Stimulated activated naive CD8-positive, alpha-beta T cell treated with anti-CD3 and anti-CD28 coated beads, Interleukin-15, Interleukin-2, amounts not matched to agents 100 ng/mL and 50 ng/mL, for 24 hours (primary cell): ENCODE data around the gene DIP2A.

Source experiments
- H3K27ac Mint-ChIP-seq: one replicate; pipeline ENCODE4 v1.8.0; 2021; ENCODE audit warnings: mild to moderate bottlenecking, mixed read lengths
- H3K27me3 Mint-ChIP-seq: one replicate; pipeline ENCODE4 v1.8.0; 2021; ENCODE audit warnings: mixed read lengths
- H3K36me3 Mint-ChIP-seq: one replicate; pipeline ENCODE4 v1.8.0; 2021; ENCODE audit warnings: low read depth, mixed read lengths
- H3K4me1 Mint-ChIP-seq: one replicate; pipeline ENCODE4 v1.8.0; 2021; ENCODE audit warnings: low read depth, mixed read lengths
- H3K4me3 Mint-ChIP-seq: one replicate; pipeline ENCODE4 v1.8.0; 2021; ENCODE audit warnings: mild to moderate bottlenecking, mixed read lengths
- H3K9me3 Mint-ChIP-seq: one replicate; pipeline ENCODE4 v1.8.0; 2021; ENCODE audit warnings: mixed read lengths

Gene DIP2A

GRCh38 chr21:46474382-46474781 is 15.7 kb downstream of the DIP2A start:
- peak overlapping the region; percentile 22 for H3K27ac Mint-ChIP-seq
- peaks cover 28% of the 10 kb centered on the region for H3K36me3 Mint-ChIP-seq
- H3K4me3 Mint-ChIP-seq: no peak overlapping the region
- no peaks in the 10 kb centered on the region for H3K27me3 Mint-ChIP-seq
- H3K4me1 Mint-ChIP-seq: peaks cover 41% of the 10 kb centered on the region
- H3K9me3 Mint-ChIP-seq: no peaks in the 10 kb centered on the region

- H3K27me3 Mint-ChIP-seq: no peaks in the 10 kb centered on the region
- H3K36me3 Mint-ChIP-seq: peaks cover 30% of the 10 kb centered on the region
- no peak overlapping the region for H3K27ac Mint-ChIP-seq
- H3K9me3 Mint-ChIP-seq: no peaks in the 10 kb centered on the region
- peaks cover 41% of the 10 kb centered on the region for H3K4me1 Mint-ChIP-seq
- no peak overlapping the region for H3K4me3 Mint-ChIP-seq
Measured at GRCh38 chr21:46475296-46475695, 16.6 kb downstream of the DIP2A start.

- Mint-ChIP-seq H3K4me1 (peaks cover 29% of the 10 kb centered on the region), H3K9me3 (no peaks in the 10 kb centered on the region), H3K4me3 (no peak overlapping the region), H3K36me3 (peaks cover 37% of the 10 kb centered on the region), H3K27me3 (no peaks in the 10 kb centered on the region), H3K27ac (no peak overlapping the region)
Measured at GRCh38 chr21:46477765-46478164, 19.1 kb downstream of the DIP2A start.

DNA sequence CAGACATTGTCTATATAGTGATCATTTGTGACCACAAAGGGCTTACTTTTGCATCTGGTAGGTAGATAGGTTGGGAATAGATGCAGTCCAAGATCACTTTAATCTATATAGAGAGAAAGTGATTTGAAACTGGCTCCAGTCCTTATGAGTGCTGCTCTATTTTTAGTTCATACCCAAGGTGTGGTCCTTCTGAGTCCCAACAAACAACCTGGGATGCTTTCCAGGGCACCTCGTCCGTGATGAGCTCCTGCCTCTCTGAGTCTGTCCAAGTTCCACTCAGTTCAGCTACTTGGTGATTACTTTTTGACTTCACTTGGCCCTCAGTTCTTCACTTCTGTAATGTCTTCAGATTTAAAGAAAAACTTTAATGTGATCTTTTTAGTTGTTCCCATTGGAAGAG is 20.2 kb downstream of the DIP2A start:
- peaks cover 37% of the 10 kb centered on the region for H3K4me1 Mint-ChIP-seq
- no peaks in the 10 kb centered on the region for H3K27me3 Mint-ChIP-seq
- no peak overlapping the region for H3K4me3 Mint-ChIP-seq
- peaks cover 46% of the 10 kb centered on the region for H3K36me3 Mint-ChIP-seq
- H3K27ac Mint-ChIP-seq: no peak overlapping the region
- no peaks in the 10 kb centered on the region for H3K9me3 Mint-ChIP-seq

GRCh38 chr21:46480466-46480865 is 21.8 kb downstream of the DIP2A start:
- H3K9me3 Mint-ChIP-seq: no peaks in the 10 kb centered on the region
- no peaks in the 10 kb centered on the region for H3K27me3 Mint-ChIP-seq
- H3K36me3 Mint-ChIP-seq: peaks cover 56% of the 10 kb centered on the region
- no peak overlapping the region for H3K4me3 Mint-ChIP-seq
- H3K4me1 Mint-ChIP-seq: peaks cover 31% of the 10 kb centered on the region
- no peak overlapping the region for H3K27ac Mint-ChIP-seq

DNA sequence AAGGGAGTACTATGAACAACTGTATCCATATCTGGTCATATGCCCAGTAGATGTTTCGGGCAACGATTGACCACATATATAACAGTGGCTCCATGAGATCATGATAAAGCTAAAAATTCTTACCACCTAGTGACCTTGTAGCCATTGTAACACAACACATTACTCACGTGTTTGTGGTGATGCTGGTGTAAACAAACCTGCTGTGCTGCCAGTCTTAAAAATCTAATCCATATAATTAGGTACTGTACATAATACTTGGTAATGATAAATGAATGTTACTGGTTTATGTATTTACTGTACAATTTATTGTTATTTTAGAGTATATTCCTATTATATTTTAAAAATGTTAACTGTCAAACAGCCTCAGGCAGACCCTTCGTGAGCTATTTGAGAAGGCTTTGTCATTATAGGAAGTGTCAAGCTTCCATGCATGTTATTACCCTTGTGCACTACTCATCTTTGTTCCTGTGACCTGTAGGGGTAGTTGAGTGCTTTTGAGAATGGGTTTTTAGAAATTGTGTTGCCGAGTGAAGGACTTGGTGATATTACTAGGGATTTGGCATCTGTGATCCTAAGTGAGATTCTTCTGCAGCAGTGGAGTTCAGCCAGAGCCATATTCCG is 23.6 kb downstream of the DIP2A start:
- Mint-ChIP-seq H3K27ac (no peak overlapping the region), H3K4me3 (no peak overlapping the region), H3K27me3 (no peaks in the 10 kb centered on the region), H3K4me1 (peaks cover 28% of the 10 kb centered on the region), H3K36me3 (peaks cover 58% of the 10 kb centered on the region), H3K9me3 (no peaks in the 10 kb centered on the region)

DNA sequence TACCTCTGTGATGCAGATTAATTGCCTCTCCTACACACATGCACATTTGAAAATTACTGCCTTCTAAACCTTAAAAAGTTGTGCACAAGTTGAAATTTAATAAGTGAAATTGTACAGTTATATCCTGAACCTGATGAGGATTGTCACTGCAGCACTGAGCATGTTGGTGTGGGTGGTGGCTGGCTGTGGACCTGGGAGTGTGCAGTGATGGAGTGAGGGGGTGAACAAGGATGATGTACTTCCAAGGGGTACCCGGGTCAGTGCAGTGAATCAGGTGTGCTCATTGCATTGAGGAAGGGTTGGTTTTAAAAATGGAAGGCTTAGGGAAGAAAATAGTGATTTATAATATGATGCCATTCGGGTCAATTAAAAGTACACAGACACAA is 24.1 kb downstream of the DIP2A start:
- Mint-ChIP-seq H3K4me3 (no peak overlapping the region), H3K27me3 (no peaks in the 10 kb centered on the region), H3K27ac (no peak overlapping the region), H3K4me1 (peaks cover 24% of the 10 kb centered on the region), H3K9me3 (no peaks in the 10 kb centered on the region), H3K36me3 (peaks cover 54% of the 10 kb centered on the region)

DNA sequence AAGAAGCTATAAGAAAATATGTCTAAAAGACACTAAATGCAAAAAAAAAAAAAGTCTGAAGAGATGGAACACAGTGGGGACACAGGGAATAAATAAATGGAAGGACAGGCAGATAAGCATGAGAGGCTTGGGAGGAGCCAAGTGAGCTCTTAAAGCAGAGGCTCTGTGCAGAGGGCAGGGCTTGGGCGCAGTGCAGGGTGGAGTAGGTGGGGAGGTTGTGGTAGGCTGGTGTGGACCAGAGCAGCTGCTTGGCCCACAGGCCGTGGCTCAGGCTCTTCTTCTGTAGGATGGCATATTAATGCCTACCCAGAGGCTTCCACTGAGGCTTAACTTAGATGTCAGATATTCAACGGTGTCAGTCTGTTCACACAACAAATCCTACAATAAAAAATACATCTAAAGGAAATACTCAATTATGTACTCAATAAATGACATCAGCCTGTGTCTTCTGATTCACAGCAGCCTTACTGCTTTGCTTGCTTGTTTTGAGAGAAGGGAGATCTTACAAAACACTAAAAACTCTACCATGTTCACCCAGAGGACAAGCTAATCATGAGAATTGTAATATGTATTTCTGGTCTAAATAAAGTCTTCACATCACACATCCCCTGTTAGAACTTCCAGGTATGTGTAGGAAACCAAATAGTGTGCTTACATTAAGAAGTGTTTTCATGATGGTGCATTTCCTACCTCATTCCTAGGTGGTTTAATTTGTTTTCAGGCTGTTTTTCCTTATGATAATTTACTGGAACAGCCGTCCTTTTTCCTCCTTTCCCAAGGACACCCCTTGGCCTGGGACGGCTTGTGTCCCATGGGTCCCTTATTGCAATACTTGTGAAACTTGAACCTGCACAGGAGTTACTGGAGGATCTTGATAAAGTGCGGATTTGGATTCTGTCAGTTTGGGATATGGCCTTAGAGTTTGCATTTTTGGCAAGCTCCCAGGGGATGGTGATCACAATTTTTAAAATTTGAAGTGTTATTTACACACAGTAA is 24.9 kb downstream of the DIP2A start:
- Mint-ChIP-seq H3K36me3 (peaks cover 50% of the 10 kb centered on the region), H3K27me3 (no peaks in the 10 kb centered on the region), H3K27ac (peak overlapping the region; percentile 13), H3K9me3 (no peaks in the 10 kb centered on the region), H3K4me1 (peaks cover 23% of the 10 kb centered on the region), H3K4me3 (no peak overlapping the region)

DNA sequence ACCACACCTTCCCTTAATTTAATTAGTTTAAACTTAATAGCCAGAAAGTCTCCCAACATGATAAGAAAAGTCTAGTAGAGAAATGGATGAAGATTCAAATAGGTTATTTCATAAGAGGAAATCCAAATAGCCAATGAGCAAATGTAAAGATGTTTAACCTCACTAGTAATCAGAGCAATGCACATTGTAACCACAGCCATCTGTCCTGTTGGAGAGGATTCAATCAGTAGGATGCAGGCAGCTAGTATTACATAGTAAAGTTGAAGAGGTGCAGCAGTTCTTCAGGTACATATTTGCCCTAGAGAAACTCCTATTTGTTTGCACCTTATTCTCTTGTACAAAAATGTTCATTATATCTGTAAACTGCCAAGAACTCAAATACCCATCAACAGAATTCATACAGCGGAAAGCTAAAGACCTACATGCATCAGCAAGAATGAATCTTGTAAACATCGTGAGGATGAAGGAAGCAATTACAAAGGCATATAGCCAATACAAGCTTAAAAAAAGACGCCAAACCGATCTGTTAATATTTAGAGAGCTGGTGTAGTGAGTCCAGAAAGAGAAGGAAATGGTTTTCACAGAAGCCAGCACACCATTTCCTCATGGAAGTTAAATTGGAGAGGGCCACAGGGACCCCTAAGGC is 27.9 kb downstream of the DIP2A start:
- no peaks in the 10 kb centered on the region for H3K27me3 Mint-ChIP-seq
- no peak overlapping the region for H3K27ac Mint-ChIP-seq
- no peaks in the 10 kb centered on the region for H3K9me3 Mint-ChIP-seq
- H3K36me3 Mint-ChIP-seq: peaks cover 41% of the 10 kb centered on the region
- H3K4me1 Mint-ChIP-seq: peaks cover 19% of the 10 kb centered on the region
- H3K4me3 Mint-ChIP-seq: no peak overlapping the region

DNA sequence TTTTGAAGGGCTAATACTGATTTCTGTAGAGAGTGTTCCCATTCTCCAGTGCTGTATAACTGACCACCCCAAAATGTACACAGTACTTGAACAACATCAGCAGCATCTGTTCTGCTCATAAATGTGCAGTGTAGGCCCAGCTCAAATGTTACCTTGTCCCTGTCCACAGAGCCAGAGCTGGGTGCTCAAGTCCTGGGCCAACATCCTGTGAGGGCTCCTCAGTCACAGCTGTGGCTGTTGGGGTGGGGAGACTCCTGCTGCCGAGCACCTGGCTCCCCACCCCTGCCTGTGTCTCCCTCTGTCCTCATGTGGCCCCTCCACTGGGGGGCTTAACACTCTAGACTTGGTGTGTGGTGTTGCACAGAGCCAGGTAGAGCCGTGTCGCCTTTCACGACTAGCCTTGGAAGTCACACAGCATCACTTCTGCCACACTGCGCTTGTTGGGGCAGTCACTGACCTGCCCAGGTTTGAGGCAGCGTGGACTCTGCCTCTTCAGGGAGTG is 30.5 kb downstream of the DIP2A start:
- Mint-ChIP-seq H3K4me1 (peaks cover 6% of the 10 kb centered on the region), H3K27ac (no peak overlapping the region), H3K4me3 (no peak overlapping the region), H3K27me3 (no peaks in the 10 kb centered on the region), H3K36me3 (peaks cover 57% of the 10 kb centered on the region), H3K9me3 (no peaks in the 10 kb centered on the region)

DNA sequence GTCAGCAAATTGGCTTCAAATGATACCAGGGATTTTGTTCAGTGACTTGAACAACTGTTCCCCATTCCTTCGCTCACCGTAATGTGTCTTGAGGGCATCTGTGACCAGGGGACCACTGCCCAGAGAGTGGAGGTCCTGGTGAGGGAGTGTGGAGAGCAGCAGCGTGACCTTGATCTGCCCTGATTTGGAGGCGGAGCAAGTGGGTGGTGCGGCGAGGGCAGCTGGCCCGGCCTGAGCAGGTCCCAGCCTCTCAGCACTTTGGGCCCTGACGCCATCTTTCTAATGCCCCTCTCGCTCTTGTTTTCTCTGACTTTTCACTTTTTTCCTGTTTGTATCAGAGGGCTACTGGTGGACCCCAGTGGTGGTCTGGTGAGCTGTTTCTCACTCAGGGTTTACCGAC is 31.1 kb downstream of the DIP2A start:
- Mint-ChIP-seq H3K4me3 (no peak overlapping the region), H3K27me3 (no peaks in the 10 kb centered on the region), H3K36me3 (peaks cover 58% of the 10 kb centered on the region), H3K9me3 (no peaks in the 10 kb centered on the region), H3K27ac (no peak overlapping the region), H3K4me1 (peaks cover 7% of the 10 kb centered on the region)

- H3K36me3 Mint-ChIP-seq: peaks cover 58% of the 10 kb centered on the region
- H3K4me3 Mint-ChIP-seq: no peak overlapping the region
- no peaks in the 10 kb centered on the region for H3K9me3 Mint-ChIP-seq
- no peak overlapping the region for H3K27ac Mint-ChIP-seq
- H3K27me3 Mint-ChIP-seq: no peaks in the 10 kb centered on the region
- H3K4me1 Mint-ChIP-seq: peaks cover 7% of the 10 kb centered on the region
Measured at GRCh38 chr21:46491553-46491952, 32.9 kb downstream of the DIP2A start.

DNA sequence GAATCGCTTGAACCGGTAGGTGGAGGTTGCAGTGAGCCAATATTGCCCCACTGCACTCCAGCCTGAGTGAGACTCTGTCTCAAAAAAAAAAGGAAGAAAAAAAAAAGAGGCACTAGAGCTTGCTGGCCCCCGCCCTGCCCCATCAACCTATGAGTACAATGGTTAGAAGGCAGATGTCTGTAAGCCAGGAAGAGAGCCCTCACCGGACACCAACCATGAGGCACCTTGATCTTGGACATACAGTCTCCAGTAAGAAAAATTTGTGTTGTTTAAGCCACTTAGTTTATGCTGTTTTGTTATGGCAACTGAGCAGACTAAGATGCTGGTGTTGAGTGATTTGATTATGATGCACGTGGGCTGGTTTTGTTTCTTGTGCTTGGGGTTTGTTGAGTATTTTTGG is 34.2 kb downstream of the DIP2A start:
- Mint-ChIP-seq H3K27me3 (no peaks in the 10 kb centered on the region), H3K27ac (no peak overlapping the region), H3K4me3 (no peak overlapping the region), H3K9me3 (no peaks in the 10 kb centered on the region), H3K36me3 (peaks cover 59% of the 10 kb centered on the region), H3K4me1 (peaks cover 7% of the 10 kb centered on the region)

DNA sequence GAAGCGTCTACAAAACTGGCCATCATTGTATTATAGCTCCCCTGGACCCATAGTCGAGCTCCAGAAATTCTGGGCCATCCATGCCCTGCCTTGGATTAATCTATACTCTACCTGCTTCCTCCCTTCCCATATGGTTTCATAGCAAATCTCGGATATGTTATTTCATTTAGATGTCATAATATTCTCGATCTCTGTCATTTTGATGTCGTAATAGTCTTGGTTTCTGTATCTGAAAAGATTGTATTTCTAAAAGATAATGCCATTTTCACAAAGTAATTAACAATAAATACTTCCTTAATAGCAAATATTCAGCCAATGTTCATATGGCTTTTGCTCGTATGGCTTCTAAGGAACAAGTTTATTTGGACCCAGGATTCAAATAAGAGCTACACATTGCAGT is 35.1 kb downstream of the DIP2A start:
- Mint-ChIP-seq H3K27me3 (no peaks in the 10 kb centered on the region), H3K4me1 (peaks cover 10% of the 10 kb centered on the region), H3K27ac (no peak overlapping the region), H3K9me3 (no peaks in the 10 kb centered on the region), H3K36me3 (peaks cover 63% of the 10 kb centered on the region), H3K4me3 (no peak overlapping the region)
